Activated naive CD4-positive, alpha-beta T cell treated with anti-CD3 and anti-CD28 coated beads, Interleukin-2, amount 50 U/mL, for 24 hours (primary cell): ENCODE results near the gene RAD18.

Experiments
- H3K27ac Mint-ChIP-seq: one replicate; pipeline ENCODE4 v1.8.0; 2021; ENCODE audit warnings: mild to moderate bottlenecking, mixed read lengths
- H3K27me3 Mint-ChIP-seq: one replicate; pipeline ENCODE4 v1.8.0; 2021; ENCODE audit warnings: mixed read lengths
- H3K36me3 Mint-ChIP-seq: one replicate; pipeline ENCODE4 v1.8.0; 2021; ENCODE audit warnings: mixed read lengths
- H3K4me1 Mint-ChIP-seq: one replicate; pipeline ENCODE4 v1.8.0; 2021; ENCODE audit warnings: mixed read lengths
- H3K4me3 Mint-ChIP-seq: one replicate; pipeline ENCODE4 v1.8.0; 2021; ENCODE audit warnings: mild to moderate bottlenecking, mixed read lengths
- H3K9me3 Mint-ChIP-seq: one replicate; pipeline ENCODE4 v1.8.0; 2021; ENCODE audit warnings: mixed read lengths

RAD18 gene

GRCh38 chr3:8854656-8855055 is 108.6 kb downstream of the RAD18 start:
- H3K27ac Mint-ChIP-seq, result no peak overlapping the region
- H3K36me3 Mint-ChIP-seq, result peaks cover 6% of the 10 kb centered on the region
- H3K9me3 Mint-ChIP-seq, result no peaks in the 10 kb centered on the region
- H3K4me1 Mint-ChIP-seq, result no peaks in the 10 kb centered on the region
- H3K27me3 Mint-ChIP-seq, result no peaks in the 10 kb centered on the region
- no peak overlapping the region for H3K4me3 Mint-ChIP-seq

- Mint-ChIP-seq H3K9me3 (no peaks in the 10 kb centered on the region), H3K4me3 (no peak overlapping the region), H3K4me1 (no peaks in the 10 kb centered on the region), H3K27ac (no peak overlapping the region), H3K27me3 (no peaks in the 10 kb centered on the region), H3K36me3 (peaks cover 6% of the 10 kb centered on the region)
These were observed 110.2 kb downstream of the RAD18 start for GRCh38 chr3:8853081-8853480.

GRCh38 chr3:8852511-8852910 is 110.8 kb downstream of the RAD18 start:
- Mint-ChIP-seq H3K27ac (no peak overlapping the region), H3K9me3 (no peaks in the 10 kb centered on the region), H3K27me3 (no peaks in the 10 kb centered on the region), H3K4me1 (no peaks in the 10 kb centered on the region), H3K4me3 (no peak overlapping the region), H3K36me3 (peaks cover 6% of the 10 kb centered on the region)

GRCh38 chr3:8851703-8852102 is 111.6 kb downstream of the RAD18 start:
- Mint-ChIP-seq H3K27me3 (no peaks in the 10 kb centered on the region), H3K9me3 (no peaks in the 10 kb centered on the region), H3K27ac (no peak overlapping the region), H3K36me3 (peaks cover 6% of the 10 kb centered on the region), H3K4me1 (no peaks in the 10 kb centered on the region), H3K4me3 (no peak overlapping the region)

- H3K4me1 Mint-ChIP-seq, result no peaks in the 10 kb centered on the region
- H3K4me3 Mint-ChIP-seq, result no peak overlapping the region
- no peak overlapping the region for H3K27ac Mint-ChIP-seq
These were observed 114.6 kb downstream of the RAD18 start for GRCh38 chr3:8848696-8849131.

GRCh38 chr3:8847317-8847716 is 116.0 kb downstream of the RAD18 start:
- no peaks in the 10 kb centered on the region for H3K9me3 Mint-ChIP-seq
- no peaks in the 10 kb centered on the region for H3K4me1 Mint-ChIP-seq
- H3K27ac Mint-ChIP-seq, result no peak overlapping the region
- H3K36me3 Mint-ChIP-seq, result no peaks in the 10 kb centered on the region
- no peaks in the 10 kb centered on the region for H3K27me3 Mint-ChIP-seq
- no peak overlapping the region for H3K4me3 Mint-ChIP-seq

More at GRCh38 chr3:8848696-8849131, 114.6 kb downstream of the RAD18 start:
- H3K36me3 Mint-ChIP-seq, result peaks cover under 1% of the 10 kb centered on the region
- no peaks in the 10 kb centered on the region for H3K9me3 Mint-ChIP-seq
- no peaks in the 10 kb centered on the region for H3K27me3 Mint-ChIP-seq

- Mint-ChIP-seq H3K36me3 (no peaks in the 10 kb centered on the region), H3K27ac (no peak overlapping the region), H3K4me1 (no peaks in the 10 kb centered on the region), H3K27me3 (no peaks in the 10 kb centered on the region), H3K4me3 (no peak overlapping the region), H3K9me3 (no peaks in the 10 kb centered on the region)
These were observed 117.1 kb downstream of the RAD18 start for GRCh38 chr3:8846176-8846575.

GRCh38 chr3:8845641-8846040 is 117.6 kb downstream of the RAD18 start:
- H3K27ac Mint-ChIP-seq, result no peak overlapping the region
- H3K4me3 Mint-ChIP-seq, result no peak overlapping the region
- no peaks in the 10 kb centered on the region for H3K27me3 Mint-ChIP-seq
- no peaks in the 10 kb centered on the region for H3K4me1 Mint-ChIP-seq
- H3K36me3 Mint-ChIP-seq, result no peaks in the 10 kb centered on the region
- H3K9me3 Mint-ChIP-seq, result no peaks in the 10 kb centered on the region

GRCh38 chr3:8843347-8843746 is 119.9 kb downstream of the RAD18 start:
- H3K9me3 Mint-ChIP-seq, result no peaks in the 10 kb centered on the region
- no peaks in the 10 kb centered on the region for H3K27me3 Mint-ChIP-seq
- no peak overlapping the region for H3K4me3 Mint-ChIP-seq
- H3K36me3 Mint-ChIP-seq, result no peaks in the 10 kb centered on the region
- no peak overlapping the region for H3K27ac Mint-ChIP-seq
- no peaks in the 10 kb centered on the region for H3K4me1 Mint-ChIP-seq

- H3K27ac Mint-ChIP-seq, result no peak overlapping the region
These were observed 121.0 kb downstream of the RAD18 start for GRCh38 chr3:8842293-8842692.

GRCh38 chr3:8841472-8841871 is 121.8 kb downstream of the RAD18 start:
- H3K9me3 Mint-ChIP-seq, result no peaks in the 10 kb centered on the region

More at GRCh38 chr3:8842293-8842692, 121.0 kb downstream of the RAD18 start:
- Mint-ChIP-seq H3K36me3 (no peaks in the 10 kb centered on the region), H3K4me1 (no peaks in the 10 kb centered on the region), H3K27me3 (no peaks in the 10 kb centered on the region), H3K4me3 (no peak overlapping the region), H3K9me3 (no peaks in the 10 kb centered on the region)

GRCh38 chr3:8840556-8840955 is 122.7 kb downstream of the RAD18 start:
- Mint-ChIP-seq H3K4me3 (no peak overlapping the region), H3K9me3 (no peaks in the 10 kb centered on the region), H3K4me1 (no peaks in the 10 kb centered on the region), H3K27me3 (no peaks in the 10 kb centered on the region), H3K36me3 (no peaks in the 10 kb centered on the region), H3K27ac (no peak overlapping the region)

More at GRCh38 chr3:8841472-8841871, 121.8 kb downstream of the RAD18 start:
- Mint-ChIP-seq H3K27ac (no peak overlapping the region), H3K27me3 (no peaks in the 10 kb centered on the region), H3K36me3 (no peaks in the 10 kb centered on the region), H3K4me3 (no peak overlapping the region), H3K4me1 (no peaks in the 10 kb centered on the region)

- H3K9me3 Mint-ChIP-seq, result no peaks in the 10 kb centered on the region
- no peaks in the 10 kb centered on the region for H3K36me3 Mint-ChIP-seq
- H3K4me1 Mint-ChIP-seq, result no peaks in the 10 kb centered on the region
- H3K4me3 Mint-ChIP-seq, result no peak overlapping the region
- no peaks in the 10 kb centered on the region for H3K27me3 Mint-ChIP-seq
- H3K27ac Mint-ChIP-seq, result no peak overlapping the region
These were observed 123.5 kb downstream of the RAD18 start for GRCh38 chr3:8839607-8840325.

- peaks cover 1% of the 10 kb centered on the region for H3K36me3 Mint-ChIP-seq
- H3K27ac Mint-ChIP-seq, result no peak overlapping the region
- H3K4me3 Mint-ChIP-seq, result no peak overlapping the region
- no peaks in the 10 kb centered on the region for H3K9me3 Mint-ChIP-seq
- no peaks in the 10 kb centered on the region for H3K4me1 Mint-ChIP-seq
- H3K27me3 Mint-ChIP-seq, result no peaks in the 10 kb centered on the region
These were observed 124.4 kb downstream of the RAD18 start for GRCh38 chr3:8838765-8839423.

GRCh38 chr3:8838234-8838633 is 125.0 kb downstream of the RAD18 start:
- Mint-ChIP-seq H3K27ac (no peak overlapping the region), H3K4me3 (no peak overlapping the region), H3K4me1 (no peaks in the 10 kb centered on the region), H3K9me3 (no peaks in the 10 kb centered on the region), H3K36me3 (peaks cover 1% of the 10 kb centered on the region), H3K27me3 (no peaks in the 10 kb centered on the region)

- Mint-ChIP-seq H3K36me3 (peaks cover 1% of the 10 kb centered on the region), H3K4me1 (no peaks in the 10 kb centered on the region), H3K27ac (no peak overlapping the region), H3K4me3 (no peak overlapping the region), H3K9me3 (no peaks in the 10 kb centered on the region), H3K27me3 (no peaks in the 10 kb centered on the region)
These were observed 126.1 kb downstream of the RAD18 start for GRCh38 chr3:8837162-8837561.
